Stomach (tissue), 9 donors: ENCODE results near the gene SEZ6L. TPM values are rescaled to one million over a fixed set of nuclear protein-coding genes. Genes with fewer than 3 reads are reported as not detected.

Experiments used
- DNase-seq, 2 donors: peaks; one replicate each; pipeline versions ENCODE4 v3.0.0 to v3.0.0-alpha.2; 2013 to 2019
- H3K27ac ChIP-seq, 5 donors: fragments of 200-600 bp in 4 of 5; sonication (generic) in 4 of 5; one replicate each; pipeline ENCODE4 v1.5.1; 2013 to 2019; ENCODE audit warnings: mild to moderate bottlenecking in 1 of 5, moderate library complexity in 1 of 5
- H3K27me3 ChIP-seq, 3 donors: fragments of 200-600 bp; sonication (generic); one replicate each; pipeline ENCODE4 v1.5.1; 2017 to 2019; ENCODE audit warnings: mixed run types in 1 of 3
- H3K36me3 ChIP-seq, 4 donors: fragments of 200-600 bp; sonication (generic); 1 replicate in 3 of 4; 2 replicates in 1 of 4; pipeline ENCODE4 v1.5.1; 2016 to 2019
- H3K4me1 ChIP-seq, 4 donors: fragments of 200-600 bp; sonication (generic); one replicate each; pipeline ENCODE4 v1.5.1; 2016 to 2019
- H3K4me3 ChIP-seq, 4 donors: fragments of 200-600 bp; sonication (generic) in 3 of 4; one replicate each; pipeline ENCODE4 v1.5.1; 2016 to 2019; ENCODE audit warnings: mild to moderate bottlenecking in 1 of 4
- H3K9me3 ChIP-seq, 4 donors: fragments of 200-600 bp; sonication (generic); one replicate each; pipeline ENCODE4 v1.5.1; 2016 to 2019
- CTCF ChIP-seq, 7 experiments: fragments of 450-650 bp in 4 of 7; fragments of 200-600 bp in 3 of 7; sonication (generic) in 3 of 7; IDR thresholded peaks; one replicate each; pipeline ENCODE4 v1.5.1; 2016 to 2019; ENCODE audit warnings: antibody characterized with exemption in 7 of 7, control low read depth in 2 of 7, mild to moderate bottlenecking in 1 of 7
- EP300 ChIP-seq: sonication (generic); formaldehyde crosslinking; IDR thresholded peaks from one replicate; pipeline ENCODE4 v1.6.1; 2017; ENCODE audit warnings: antibody characterized with exemption
- POLR2A ChIP-seq, 4 donors: fragments of 450-650 bp; IDR thresholded peaks; one replicate each; pipeline ENCODE4 v1.6.1; 2016; ENCODE audit warnings: antibody characterized with exemption in 4 of 4, control low read depth in 2 of 4, mild to moderate bottlenecking in 1 of 4, moderate library complexity in 1 of 4
- POLR2AphosphoS5 ChIP-seq, 3 donors: sonication (generic); formaldehyde crosslinking; IDR thresholded peaks; one replicate each; pipeline ENCODE4 v1.6.1; 2016; ENCODE audit warnings: antibody characterized with exemption in 3 of 3
- WGBS, 5 donors: extraction: QIAGEN DNeasy Blood & Tissue Kit in 3 of 5; methylation state at CpG; one replicate each; pipeline versions ENCODE4 v1.1.5 to v1.1.7; 2013 to 2018; 5-methylcytosine and 5-hydroxymethylcytosine counted together
- intact Hi-C: fragments of 100-400 bp; cut with DNase I; formaldehyde crosslinking; loops from one replicate; pipeline ENCODE4 v1.15.1; 2023; ENCODE audit warnings: low total_unique reads
- polyA plus RNA-seq, 3 donors: library from polyadenylated mRNA; stranded (reverse); fragments of 200-250 nt; gene quantifications; one replicate each; pipeline ENCODE4 v1.2.3, GENCODE V29; 2013
- total RNA-seq, 5 donors: library from RNA; depleted of rRNA; stranded (reverse); fragments of >200 nt; gene quantifications; one replicate each; pipeline versions ENCODE4 v1.1.0 to v1.2.3, GENCODE V29; 2014 to 2016
- donor health status: healthy with polysubstance abuse.
- donor health status: Bipolar disorder and iron deficiency.
- donor health status: healthy.

The SEZ6L gene
- total and polyA plus RNA-seq, 8 donors: 0.03 to 1.1 (median 0.06) TPM; not detected in 5

GRCh38 chr22:26380072-26380830 is 211.0 kb downstream of the SEZ6L start:
- 75 to 80% (median 78%) methylated on average over 10 of the region's 10 CpGs for WGBS, 5 donors
- peaks cover 0 to 95% (median 26%) of the 10 kb centered on the region in 3 donors for H3K27me3 ChIP-seq
- TF ChIP-seq CTCF (IDR thresholded peaks at IDR 0.05): no peak
- no peak for TF ChIP-seq POLR2AphosphoS5 (IDR thresholded peaks at IDR 0.05)
- TF ChIP-seq EP300: no peak
- no peak for TF ChIP-seq POLR2A (IDR thresholded peaks at IDR 0.05)

GRCh38 chr22:26382782-26383181 is 213.5 kb downstream of the SEZ6L start:
- Histone ChIP-seq H3K9me3 (peaks cover 0 to 9% (median 3%) of the 10 kb centered on the region in 4 donors), H3K4me3 (no peak overlapping the region), H3K27me3 (peaks cover 0 to 93% (median 13%) of the 10 kb centered on the region in 3 donors), H3K27ac (no peak overlapping the region), H3K36me3 (no peaks in the 10 kb centered on the region), H3K4me1 (no peaks in the 10 kb centered on the region)
- WGBS, 5 donors: 43 to 60% (median 54%) methylated on average over 3 of the region's 3 CpGs
- intact Hi-C loops: no loop called here
- TF ChIP-seq CTCF (IDR thresholded peaks at IDR 0.05): no peak
- TF ChIP-seq EP300: no peak
- no peak for TF ChIP-seq POLR2AphosphoS5 (IDR thresholded peaks at IDR 0.05)
- TF ChIP-seq POLR2A (IDR thresholded peaks at IDR 0.05): no peak
- no peak for DNase-seq

More at GRCh38 chr22:26380072-26380830, 211.0 kb downstream of the SEZ6L start:
- no peak for DNase-seq
- Histone ChIP-seq H3K9me3 (peaks cover 0 to 9% (median 3%) of the 10 kb centered on the region in 4 donors), H3K36me3 (no peaks in the 10 kb centered on the region), H3K4me3 (no peak overlapping the region), H3K27ac (no peak overlapping the region), H3K4me1 (peaks cover 0 to 4% (median 2%) of the 10 kb centered on the region in 4 donors)
- intact Hi-C loops: no loop called here

- DNase-seq: no peak
- 58 to 76% (median 76%) methylated on average over 7 of the region's 7 CpGs for WGBS, 5 donors
- H3K4me3 ChIP-seq: no peak overlapping the region
- no peaks in the 10 kb centered on the region for H3K4me1 ChIP-seq
- no peak overlapping the region for H3K27ac ChIP-seq
- TF ChIP-seq CTCF (IDR thresholded peaks at IDR 0.05) (no peak), EP300 (no peak)
- peaks cover 0 to 92% (median 13%) of the 10 kb centered on the region in 3 donors for H3K27me3 ChIP-seq
- intact Hi-C loops: no loop called here
- H3K9me3 ChIP-seq: peaks cover 0 to 5% (median under 1%) of the 10 kb centered on the region in 4 donors
- H3K36me3 ChIP-seq: no peaks in the 10 kb centered on the region
Observed at GRCh38 chr22:26383968-26384556, 214.8 kb downstream of the SEZ6L start.

- no peaks in the 10 kb centered on the region for H3K4me1 ChIP-seq
- TF ChIP-seq POLR2AphosphoS5 (IDR thresholded peaks at IDR 0.05) (no peak), EP300 (no peak), POLR2A (IDR thresholded peaks at IDR 0.05) (no peak)
- intact Hi-C loops: no loop called here
Observed at GRCh38 chr22:26385164-26385563, 215.9 kb downstream of the SEZ6L start.

More at GRCh38 chr22:26385164-26385563, 215.9 kb downstream of the SEZ6L start:
- no peak overlapping the region for H3K27ac ChIP-seq
- H3K9me3 ChIP-seq: no peaks in the 10 kb centered on the region
- H3K36me3 ChIP-seq: no peaks in the 10 kb centered on the region
- 68 to 91% (median 86%) methylated on average over 1 of the region's 1 CpG for WGBS, 5 donors
- H3K4me3 ChIP-seq: no peak overlapping the region
- DNase-seq: no peak
- H3K27me3 ChIP-seq: peaks cover 0 to 84% (median 13%) of the 10 kb centered on the region in 3 donors
